Peyer's patch (tissue), 4 donors: ENCODE data around the gene PSMA3. TPM values are rescaled to one million over a fixed set of nuclear protein-coding genes. Genes with fewer than 3 reads are reported as not detected.

Experiments
- DNase-seq, 3 donors: peaks; one replicate each; pipeline ENCODE4 v3.0.0-alpha.2; 2017 to 2019
- H3K27ac ChIP-seq, 4 donors: fragments of 200-600 bp; sonication (generic); one replicate each; pipeline ENCODE4 v1.5.1; 2016 to 2019
- H3K27me3 ChIP-seq, 2 donors: fragments of 200-600 bp; sonication (generic); one replicate each; pipeline ENCODE4 v1.5.1; 2019
- H3K36me3 ChIP-seq, 3 donors: fragments of 200-600 bp; sonication (generic); one replicate each; pipeline ENCODE4 v1.5.1; 2016 to 2019
- H3K4me1 ChIP-seq, 4 donors: fragments of 200-600 bp; sonication (generic); one replicate each; pipeline ENCODE4 v1.5.1; 2016 to 2019
- H3K4me3 ChIP-seq, 4 donors: fragments of 200-600 bp; sonication (generic); 1 replicate in 3 of 4; 2 replicates in 1 of 4; pipeline ENCODE4 v1.5.1; 2016 to 2019; ENCODE audit warnings: mild to moderate bottlenecking in 1 of 4
- H3K9me3 ChIP-seq, 4 donors: fragments of 200-600 bp; sonication (generic); one replicate each; pipeline ENCODE4 v1.5.1; 2016 to 2019; ENCODE audit warnings: mild to moderate bottlenecking in 1 of 4
- POLR2A ChIP-seq, 2 donors: fragments of 450-650 bp; IDR thresholded peaks; one replicate each; pipeline ENCODE4 v1.5.1; 2017; ENCODE audit warnings: antibody characterized with exemption in 2 of 2, mild to moderate bottlenecking in 2 of 2, moderate library complexity in 2 of 2
- total RNA-seq, 4 donors: library from RNA; depleted of rRNA; stranded (reverse); fragments of >200 nt; gene quantifications; one replicate each; pipeline ENCODE4 v1.1.0, GENCODE V29; 2016
- TF ChIP-seq, protein P1 (sequence below), 6 experiments: fragments of 450-650 bp in 4 of 6; fragments of 200-600 bp in 2 of 6; sonication (generic) in 1 of 6; IDR thresholded peaks; one replicate each; pipeline ENCODE4 v1.5.1; 2017 to 2019; ENCODE audit warnings: antibody characterized with exemption in 6 of 6, mild to moderate bottlenecking in 3 of 6, moderate library complexity in 1 of 6

The PSMA3 gene
- total RNA-seq, 4 donors from 2014 or later = 78.5 to 199 (median 112) TPM

- Histone ChIP-seq H3K4me1 (peaks cover 0 to 11% (median 0%) of the 10 kb centered on the region in 4 donors), H3K36me3 (peaks cover 0 to 34% (median 0%) of the 10 kb centered on the region in 3 donors), H3K9me3 (no peaks in the 10 kb centered on the region), H3K27me3 (no peaks in the 10 kb centered on the region), H3K4me3 (no peak overlapping the region), H3K27ac (no peak overlapping the region)
- TF ChIP-seq POLR2A (IDR thresholded peaks at IDR 0.05) = no peak
- TF ChIP-seq, protein P1, sequence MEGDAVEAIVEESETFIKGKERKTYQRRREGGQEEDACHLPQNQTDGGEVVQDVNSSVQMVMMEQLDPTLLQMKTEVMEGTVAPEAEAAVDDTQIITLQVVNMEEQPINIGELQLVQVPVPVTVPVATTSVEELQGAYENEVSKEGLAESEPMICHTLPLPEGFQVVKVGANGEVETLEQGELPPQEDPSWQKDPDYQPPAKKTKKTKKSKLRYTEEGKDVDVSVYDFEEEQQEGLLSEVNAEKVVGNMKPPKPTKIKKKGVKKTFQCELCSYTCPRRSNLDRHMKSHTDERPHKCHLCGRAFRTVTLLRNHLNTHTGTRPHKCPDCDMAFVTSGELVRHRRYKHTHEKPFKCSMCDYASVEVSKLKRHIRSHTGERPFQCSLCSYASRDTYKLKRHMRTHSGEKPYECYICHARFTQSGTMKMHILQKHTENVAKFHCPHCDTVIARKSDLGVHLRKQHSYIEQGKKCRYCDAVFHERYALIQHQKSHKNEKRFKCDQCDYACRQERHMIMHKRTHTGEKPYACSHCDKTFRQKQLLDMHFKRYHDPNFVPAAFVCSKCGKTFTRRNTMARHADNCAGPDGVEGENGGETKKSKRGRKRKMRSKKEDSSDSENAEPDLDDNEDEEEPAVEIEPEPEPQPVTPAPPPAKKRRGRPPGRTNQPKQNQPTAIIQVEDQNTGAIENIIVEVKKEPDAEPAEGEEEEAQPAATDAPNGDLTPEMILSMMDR (IDR thresholded peaks at IDR 0.05) = no peak
- DNase-seq = no peak
These were observed 56.8 kb downstream of the PSMA3 start for GRCh38 chr14:58301416-58301815.

- H3K36me3 ChIP-seq = peaks cover 0 to 49% (median 0%) of the 10 kb centered on the region in 3 donors
- TF ChIP-seq, protein P1 (IDR thresholded peaks at IDR 0.05) = no peak
- TF ChIP-seq POLR2A (IDR thresholded peaks at IDR 0.05) = no peak
- no peak for DNase-seq
- no peaks in the 10 kb centered on the region for H3K27me3 ChIP-seq
- H3K9me3 ChIP-seq = no peaks in the 10 kb centered on the region
- H3K27ac ChIP-seq = no peak overlapping the region
- no peak overlapping the region for H3K4me3 ChIP-seq
- H3K4me1 ChIP-seq = peaks cover 0 to under 1% (median 0%) of the 10 kb centered on the region in 4 donors
These were observed 61.1 kb downstream of the PSMA3 start for GRCh38 chr14:58305730-58306129.

- Histone ChIP-seq H3K27me3 (no peaks in the 10 kb centered on the region), H3K4me1 (no peaks in the 10 kb centered on the region), H3K9me3 (no peaks in the 10 kb centered on the region), H3K4me3 (no peak overlapping the region), H3K27ac (no peak overlapping the region), H3K36me3 (peaks cover 0 to 56% (median 0%) of the 10 kb centered on the region in 3 donors)
- no peak for DNase-seq
- TF ChIP-seq, protein P1 (IDR thresholded peaks at IDR 0.05) = no peak
- TF ChIP-seq POLR2A (IDR thresholded peaks at IDR 0.05) = no peak
These were observed 63.1 kb downstream of the PSMA3 start for GRCh38 chr14:58307597-58308316.

DNA sequence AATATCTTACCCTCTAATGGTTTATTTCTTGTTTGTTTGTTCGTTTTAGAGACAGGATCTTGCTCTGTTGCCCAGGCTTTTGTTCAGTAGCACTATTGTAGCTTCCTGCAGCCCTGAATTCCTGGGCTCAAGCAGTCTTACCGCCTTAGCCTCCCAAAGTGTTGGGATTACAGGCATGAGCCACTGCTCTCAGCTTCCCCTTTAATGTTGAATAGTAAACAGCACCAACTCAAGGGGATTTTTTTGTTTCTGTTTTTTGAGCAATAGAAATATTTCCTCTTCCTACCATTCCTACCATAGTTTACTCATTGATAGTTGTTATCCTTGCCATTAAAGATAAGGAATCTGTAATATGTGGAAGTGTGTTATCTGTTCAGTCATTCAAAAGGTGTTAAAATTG lies 64.4 kb downstream of the PSMA3 start:
- H3K27me3 ChIP-seq = no peaks in the 10 kb centered on the region
- H3K27ac ChIP-seq = no peak overlapping the region
- peaks cover 0 to 56% (median 0%) of the 10 kb centered on the region in 3 donors for H3K36me3 ChIP-seq
- DNase-seq = no peak
- H3K4me1 ChIP-seq = no peaks in the 10 kb centered on the region
- no peaks in the 10 kb centered on the region for H3K9me3 ChIP-seq
- no peak overlapping the region for H3K4me3 ChIP-seq
- TF ChIP-seq, protein P1 (IDR thresholded peaks at IDR 0.05) = no peak
- no peak for TF ChIP-seq POLR2A (IDR thresholded peaks at IDR 0.05)

DNA sequence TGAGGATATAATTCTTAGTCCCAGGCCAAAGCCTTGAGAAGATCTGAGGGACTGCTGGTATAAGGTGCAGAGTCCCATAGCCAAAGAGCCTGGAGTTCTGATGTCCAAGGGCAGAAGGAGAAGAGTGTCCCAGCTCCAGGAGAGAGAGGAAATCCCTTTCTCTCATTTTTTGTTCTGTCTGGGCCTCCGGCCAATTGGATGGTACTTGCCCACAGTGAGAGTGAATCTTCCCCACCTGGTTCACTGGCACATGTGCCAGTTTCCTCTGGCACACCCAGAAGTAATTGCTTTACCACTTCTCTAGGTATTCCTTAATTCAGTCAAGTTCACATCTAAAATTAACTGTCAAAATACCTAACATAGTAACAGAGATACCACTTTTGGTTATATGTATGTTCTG lies 69.1 kb downstream of the PSMA3 start:
- TF ChIP-seq, protein P1 (IDR thresholded peaks at IDR 0.05) = no peak
- no peak for TF ChIP-seq POLR2A (IDR thresholded peaks at IDR 0.05)
- Histone ChIP-seq H3K36me3 (peaks cover 0 to 38% (median 0%) of the 10 kb centered on the region in 3 donors), H3K4me3 (no peak overlapping the region), H3K27me3 (no peaks in the 10 kb centered on the region), H3K27ac (no peak overlapping the region), H3K9me3 (no peaks in the 10 kb centered on the region), H3K4me1 (no peaks in the 10 kb centered on the region)
- no peak for DNase-seq
